NCI-H526 treated with DMSO at 0.1 percent for 48 hours (cell line): ENCODE data around the gene MAP1LC3B.
"Not testable (repeated sequence)": the region's sequence is repeated elsewhere in the genome, so short reads cannot be mapped to it uniquely, and the experiment has no call there.

Source experiments
- DNase-seq: peaks from one replicate; lab custom pipeline; 2025; lab: John Stamatoyannopoulos, UW

The MAP1LC3B gene

DNA sequence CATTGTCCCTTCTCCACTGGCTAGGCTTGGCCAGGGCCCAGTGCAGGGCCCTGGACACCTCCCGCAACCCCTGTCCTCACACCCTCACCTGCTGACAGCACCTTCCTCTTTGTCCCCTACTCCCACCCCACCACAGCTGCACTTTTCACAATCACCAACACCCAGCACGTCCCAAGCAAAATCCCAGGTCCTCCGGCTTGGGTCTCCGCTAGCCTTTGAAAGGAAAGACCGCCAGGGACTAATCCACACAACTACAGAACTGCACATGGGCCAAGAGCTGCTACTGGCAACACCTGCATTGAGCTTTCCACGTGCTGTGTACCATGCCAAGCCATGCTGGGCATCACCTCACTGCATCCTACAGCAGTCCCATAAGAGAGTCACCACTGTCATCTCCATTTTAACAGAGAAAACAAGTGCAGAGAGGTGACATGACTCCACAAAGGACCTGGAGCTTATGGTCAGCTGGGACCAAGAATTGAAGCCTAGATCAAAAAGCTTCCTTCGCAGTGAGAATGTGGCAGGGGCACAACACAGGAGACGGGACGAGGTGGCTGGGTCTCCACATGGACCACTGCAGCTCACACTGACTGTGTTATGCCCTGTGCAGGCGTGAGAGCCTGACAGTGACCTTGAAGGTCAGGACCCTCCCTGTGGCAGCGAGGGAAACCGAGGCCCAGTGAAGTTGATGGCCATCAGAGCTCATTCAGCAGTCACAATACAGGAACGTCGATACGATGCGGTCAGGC, 31.1 kb upstream of the MAP1LC3B start:
- no peak for DNase-seq

DNA sequence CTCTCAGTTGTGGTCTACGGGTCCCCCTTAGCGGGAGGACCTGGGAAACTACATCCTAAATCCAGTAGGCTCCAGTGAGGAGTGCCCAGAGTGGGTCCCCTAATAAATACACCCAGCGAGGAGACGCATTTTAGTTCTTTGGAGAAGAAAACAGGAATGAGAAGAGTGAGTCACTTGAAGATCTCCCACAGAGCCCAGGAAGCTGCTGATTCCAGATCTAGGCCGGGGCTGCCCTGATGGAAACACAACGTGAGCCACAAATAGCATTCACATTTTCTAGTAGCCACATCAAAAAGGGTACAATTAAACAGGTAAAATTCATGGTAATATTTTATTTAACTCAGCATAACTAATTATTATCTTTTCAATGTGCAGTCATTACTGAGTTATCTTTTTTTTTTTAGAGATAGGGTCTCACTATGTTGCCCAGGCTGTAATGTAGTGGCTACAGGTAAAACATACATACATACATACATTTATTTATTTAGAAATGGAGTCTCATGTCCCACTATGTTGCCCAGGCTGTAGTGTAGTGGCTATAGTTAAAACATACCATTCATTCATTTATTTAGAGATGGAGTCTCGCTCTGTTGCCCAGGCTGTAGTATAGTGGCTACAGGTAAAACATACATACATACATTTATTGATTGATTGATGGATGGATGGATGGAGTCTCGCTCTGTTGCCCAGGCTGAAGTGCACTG, 30.1 kb upstream of the MAP1LC3B start:
- no peak for DNase-seq

DNA sequence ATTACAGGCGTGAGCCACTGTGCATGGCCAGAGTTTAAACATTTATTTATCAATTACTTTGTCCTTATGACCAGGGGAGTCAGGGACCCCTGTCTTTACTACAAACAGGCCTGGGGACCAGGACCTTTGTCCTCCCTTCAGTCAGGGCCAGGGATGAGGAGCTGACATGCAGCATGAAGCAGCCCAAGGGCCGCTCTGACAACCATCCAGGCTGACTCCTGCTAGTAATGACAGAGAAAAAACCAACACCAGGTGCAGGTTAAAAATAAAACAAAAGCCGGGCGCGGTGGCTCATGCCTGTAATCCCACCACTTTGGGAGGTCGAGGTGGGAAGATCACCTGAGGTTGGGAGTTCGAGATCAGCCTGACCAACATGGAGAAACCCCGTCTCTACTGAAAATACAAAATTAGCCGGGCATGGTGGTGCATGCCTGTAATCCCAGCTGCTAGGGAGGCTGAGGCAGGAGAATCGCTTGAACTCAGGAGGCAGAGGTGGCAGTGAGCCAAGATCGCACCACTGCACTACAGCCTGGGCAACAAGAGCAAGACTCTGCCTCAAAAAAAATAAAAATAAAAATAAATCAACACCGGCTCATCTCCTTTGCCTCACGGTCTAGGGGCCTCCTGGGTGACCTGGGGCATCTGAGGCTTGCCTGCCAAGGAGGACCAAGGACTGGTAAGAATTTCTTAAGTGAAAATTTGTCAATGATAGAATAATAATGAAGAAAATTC, 29.1 kb upstream of the MAP1LC3B start:
- DNase-seq: not testable (repeated sequence)

DNA sequence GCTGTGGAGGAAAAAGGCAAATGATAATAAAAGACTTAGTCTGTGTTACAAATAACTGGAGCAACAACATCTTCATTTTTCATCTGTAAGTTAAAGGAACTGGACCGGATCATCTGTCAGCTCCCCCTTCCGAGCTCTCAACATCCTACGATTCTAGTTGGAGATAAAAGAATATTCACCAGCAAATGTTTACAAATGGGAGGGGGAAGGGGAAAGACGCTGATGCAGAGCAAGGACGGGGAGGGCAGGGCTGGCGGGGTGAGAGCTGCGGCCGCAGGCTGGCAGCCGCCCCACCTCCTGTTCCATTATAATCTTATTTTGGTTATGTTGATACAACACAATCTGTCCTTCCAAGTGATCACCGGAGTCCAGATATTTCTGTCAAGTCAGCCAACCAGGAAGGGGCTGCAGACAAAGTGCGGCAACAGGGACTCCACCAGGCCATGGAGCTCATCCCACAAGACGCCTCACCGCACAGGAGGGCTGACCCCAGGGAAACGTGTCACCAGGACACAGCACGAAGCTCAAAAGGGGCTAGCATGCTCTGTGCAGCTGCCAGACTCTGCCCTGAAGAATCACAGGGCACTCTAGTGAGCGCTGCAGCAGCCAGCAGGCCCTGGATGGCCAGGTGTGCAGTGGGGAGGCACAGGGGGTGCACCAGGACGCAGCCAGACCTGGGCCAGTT, 28.2 kb upstream of the MAP1LC3B start:
- DNase-seq: peak; percentile 20

- DNase-seq: no peak
Observed at GRCh38 chr16:87365021-87365713, 27.0 kb upstream of the MAP1LC3B start.

DNA sequence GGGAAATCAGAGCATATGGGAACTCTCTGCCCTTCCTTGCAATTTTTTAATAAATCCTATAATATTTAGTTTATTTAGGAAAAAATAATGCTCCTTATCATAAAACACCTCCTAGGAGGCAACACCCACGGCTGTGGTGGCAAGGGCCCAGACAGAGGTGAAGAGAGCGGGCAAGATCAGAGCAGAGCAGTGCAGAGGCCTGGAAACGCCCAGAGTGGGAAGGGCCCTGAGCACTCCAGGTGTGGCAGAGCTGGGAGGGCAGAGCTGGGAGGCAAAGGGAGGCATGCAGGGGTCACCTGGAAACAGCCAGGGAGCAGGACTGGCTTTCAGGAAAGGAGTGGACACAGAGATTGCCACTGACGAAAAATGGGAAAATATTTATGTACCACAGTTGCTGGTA, 25.8 kb upstream of the MAP1LC3B start:
- no peak for DNase-seq

GRCh38 chr16:87366930-87367329, 25.2 kb upstream of the MAP1LC3B start:
- no peak for DNase-seq

- no peak for DNase-seq
Observed at GRCh38 chr16:87367529-87367928, 24.6 kb upstream of the MAP1LC3B start.

- no peak for DNase-seq
Observed at GRCh38 chr16:87368029-87368770, 23.9 kb upstream of the MAP1LC3B start.

DNA sequence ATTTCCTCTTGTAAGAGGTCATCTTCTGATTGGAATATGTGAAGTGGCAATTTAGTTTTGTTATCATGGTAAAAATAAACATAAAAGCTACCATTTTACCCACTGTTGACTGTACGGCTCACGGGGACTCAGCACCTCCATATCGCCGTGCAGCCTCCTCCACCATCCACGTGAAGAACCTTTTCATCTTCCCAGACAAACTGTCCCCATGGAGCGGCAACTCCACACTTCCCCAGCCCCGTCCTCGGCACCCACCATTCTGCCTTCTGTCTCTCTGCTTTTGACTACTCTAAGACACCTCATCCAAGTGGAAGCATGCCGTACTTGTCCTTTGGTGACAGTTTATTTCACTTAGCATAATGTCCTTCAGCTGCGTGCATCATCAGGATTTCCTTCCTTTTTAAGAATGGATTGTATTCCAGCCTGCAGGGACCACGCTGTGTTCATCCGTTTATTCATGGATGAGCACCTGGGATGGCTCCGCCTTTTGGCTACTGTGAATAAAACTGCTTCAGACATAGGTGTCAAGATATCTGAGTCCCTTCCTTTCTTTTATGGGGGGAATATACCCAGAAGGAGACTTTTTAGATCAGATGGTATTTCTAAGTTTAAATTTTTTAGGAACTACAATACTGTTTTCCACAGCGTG, 22.9 kb upstream of the MAP1LC3B start:
- no peak for DNase-seq

DNA sequence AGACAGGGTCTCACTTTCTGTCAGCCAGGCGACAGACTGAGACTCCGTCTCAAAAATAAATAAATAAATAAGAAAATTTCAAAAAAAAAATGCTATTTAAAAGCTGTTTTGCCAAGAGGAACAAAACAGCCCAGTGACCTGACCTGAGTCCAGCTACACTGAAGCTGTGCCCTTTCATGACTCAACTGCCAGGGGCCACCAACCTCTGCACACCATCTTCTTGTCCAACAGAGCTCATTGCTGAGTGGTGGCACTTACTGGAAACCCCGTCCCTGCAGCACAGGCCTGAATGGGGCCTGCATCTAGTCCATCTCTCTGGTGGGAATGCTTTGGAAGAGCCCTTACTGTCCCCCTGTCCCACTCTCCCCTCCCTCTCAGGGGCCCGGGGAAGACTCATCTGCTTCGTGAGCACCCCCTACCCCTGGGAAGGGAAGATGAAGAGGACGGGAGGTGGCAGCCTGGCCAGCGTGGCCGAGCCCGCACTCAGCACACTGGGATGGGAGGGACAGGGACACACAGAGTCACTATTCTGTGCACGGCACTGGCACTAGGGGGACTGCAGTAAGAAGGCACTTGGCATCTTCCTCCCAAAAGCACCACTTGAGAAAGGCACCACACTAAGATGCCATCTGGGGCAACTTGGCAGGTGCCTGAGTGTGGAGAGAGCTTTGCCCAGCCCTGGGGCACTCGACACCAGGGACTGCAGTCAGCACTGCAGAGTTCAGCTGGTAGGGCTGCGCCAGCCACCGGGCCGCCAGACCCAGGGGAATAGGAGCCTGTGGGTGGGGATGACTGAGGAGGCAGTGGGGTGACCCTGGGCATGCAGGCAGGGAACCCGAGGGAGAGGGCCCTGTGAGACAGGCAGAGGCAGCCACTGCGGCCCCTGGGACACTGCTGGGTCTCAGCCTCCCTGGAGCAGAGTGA, 22.1 kb upstream of the MAP1LC3B start:
- DNase-seq: no peak

- no peak for DNase-seq
Observed at GRCh38 chr16:87371261-87371866, 20.8 kb upstream of the MAP1LC3B start.

DNA sequence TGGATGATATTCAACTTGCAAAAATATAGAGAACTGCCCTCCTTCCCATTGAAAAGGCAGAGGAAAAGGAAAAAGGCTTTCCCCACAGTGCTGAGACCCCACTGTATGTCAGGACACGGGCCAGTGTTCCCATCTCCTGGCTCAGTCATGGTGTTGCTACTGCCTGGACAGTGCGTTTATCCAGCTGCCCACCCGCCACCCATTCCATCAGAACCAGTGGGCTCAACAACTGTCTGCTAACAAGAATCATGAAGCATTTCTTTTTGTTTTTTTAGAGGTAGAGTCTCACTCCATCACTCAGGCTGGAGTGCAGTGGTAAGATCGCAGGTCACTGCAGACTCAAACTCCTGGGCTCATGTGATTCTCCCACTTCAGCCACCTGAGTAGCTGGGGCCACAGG, 19.8 kb upstream of the MAP1LC3B start:
- no peak for DNase-seq

- DNase-seq: no peak
Observed at GRCh38 chr16:87374313-87374712, 17.8 kb upstream of the MAP1LC3B start.

GRCh38 chr16:87375426-87376135, 16.6 kb upstream of the MAP1LC3B start:
- DNase-seq: no peak

GRCh38 chr16:87376660-87377059, 15.5 kb upstream of the MAP1LC3B start:
- DNase-seq: no peak

DNA sequence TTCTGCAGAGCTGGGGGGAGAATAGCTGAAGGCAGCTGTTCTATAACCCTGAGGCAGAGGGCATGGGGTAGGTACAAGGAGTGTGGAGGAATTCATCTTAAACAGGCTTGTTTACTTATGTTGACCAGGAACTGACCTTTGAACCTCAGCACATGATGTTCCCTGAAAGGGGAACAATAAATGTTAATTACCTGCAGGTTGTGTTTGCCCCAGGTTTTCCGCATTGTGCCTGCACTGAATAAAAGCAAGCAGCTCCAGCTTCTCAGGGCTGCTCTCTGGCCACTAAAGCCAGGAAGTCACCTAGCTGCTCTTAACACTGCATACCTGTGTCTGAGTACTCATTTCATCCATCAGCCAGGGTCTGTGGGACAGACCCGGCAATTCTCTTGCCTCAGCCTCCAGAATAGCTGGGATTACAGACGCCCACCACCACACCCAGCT, 12.8 kb upstream of the MAP1LC3B start:
- DNase-seq: not testable (repeated sequence)

DNA sequence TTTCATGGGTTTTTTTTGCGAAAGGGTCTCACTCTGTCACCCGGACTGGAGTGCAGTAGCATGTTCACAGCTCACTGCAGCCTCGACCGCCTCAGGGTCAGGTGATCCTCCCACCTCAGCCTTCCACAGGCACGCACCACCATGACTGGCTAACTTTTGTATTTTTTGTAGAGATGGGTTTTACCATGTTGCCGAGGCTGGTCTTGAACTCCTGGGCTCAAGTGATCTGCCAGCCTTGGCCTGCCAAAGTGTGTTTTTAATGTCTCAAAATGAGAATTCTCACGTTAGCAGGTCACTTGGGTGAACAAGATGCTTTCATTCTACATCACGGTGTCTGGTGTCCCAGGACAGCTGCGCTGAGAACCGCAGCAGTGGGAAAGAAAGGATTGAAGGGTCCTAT, 11.7 kb upstream of the MAP1LC3B start:
- DNase-seq: no peak
